PFSK-1 (cell line): ENCODE results near the gene MPO.

ENCODE experiments used
- FOXP2 ChIP-seq: optimal IDR thresholded peaks from 2 replicates; pipeline ENCODE3; 2011; ENCODE audit warnings: borderline replicate concordance, control low read depth, inconsistent platforms; ENCODE audit not compliant: insufficient read depth; ENCODE audit errors: extremely low read length, extremely low read depth
- POLR2AphosphoS5 ChIP-seq: IDR thresholded peaks from 2 replicates; pipeline ENCODE4 v1.6.1; 2012; ENCODE audit warnings: low read depth, mild to moderate bottlenecking, control low read depth, low read length, moderate library complexity
- SIN3A ChIP-seq: IDR thresholded peaks from 2 replicates; pipeline ENCODE4 v1.6.1; 2012; ENCODE audit warnings: mild to moderate bottlenecking, low read length, moderate library complexity, borderline replicate concordance; ENCODE audit not compliant: insufficient read depth
- TAF1 ChIP-seq: IDR thresholded peaks from 2 replicates; pipeline ENCODE4 v1.6.1; 2012; ENCODE audit warnings: low read length, control low read depth, borderline replicate concordance; ENCODE audit not compliant: insufficient read depth
- TF ChIP-seq, protein P1 (sequence below), 2 experiments: IDR thresholded peaks; 2 replicates each; pipeline versions ENCODE4 v1.6.1 to v1.8.0; 2011 to 2012; ENCODE audit warnings: low read depth in 2 of 2, low read length in 2 of 2, control low read depth in 1 of 2, inconsistent platforms in 1 of 2, mild to moderate bottlenecking in 1 of 2, moderate library complexity in 1 of 2; ENCODE audit not compliant: insufficient read depth in 1 of 2

MPO gene

DNA sequence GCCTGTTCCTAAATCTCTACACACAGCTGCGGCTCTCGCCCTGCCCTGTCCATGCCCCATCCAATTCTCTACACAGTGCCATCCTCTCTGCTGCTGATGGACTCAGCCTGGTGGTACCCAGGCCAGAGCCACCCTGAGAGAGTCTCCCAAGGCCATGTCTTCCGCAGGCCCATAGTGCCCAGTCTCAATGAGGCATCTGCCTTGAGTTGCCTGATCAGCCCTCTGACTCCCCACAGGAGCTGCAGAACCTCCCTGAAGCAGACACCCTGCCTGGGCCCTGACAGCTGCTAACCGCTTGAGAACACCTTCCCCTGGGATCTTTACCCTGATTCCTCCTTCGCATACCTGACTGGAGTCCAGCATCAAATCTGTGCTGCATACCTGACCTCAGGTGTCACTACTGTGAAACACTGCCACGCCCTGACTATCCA is 34.6 kb upstream of the MPO start:
- no peak for TF ChIP-seq SIN3A
- TF ChIP-seq FOXP2: no peak
- TF ChIP-seq, protein P1, sequence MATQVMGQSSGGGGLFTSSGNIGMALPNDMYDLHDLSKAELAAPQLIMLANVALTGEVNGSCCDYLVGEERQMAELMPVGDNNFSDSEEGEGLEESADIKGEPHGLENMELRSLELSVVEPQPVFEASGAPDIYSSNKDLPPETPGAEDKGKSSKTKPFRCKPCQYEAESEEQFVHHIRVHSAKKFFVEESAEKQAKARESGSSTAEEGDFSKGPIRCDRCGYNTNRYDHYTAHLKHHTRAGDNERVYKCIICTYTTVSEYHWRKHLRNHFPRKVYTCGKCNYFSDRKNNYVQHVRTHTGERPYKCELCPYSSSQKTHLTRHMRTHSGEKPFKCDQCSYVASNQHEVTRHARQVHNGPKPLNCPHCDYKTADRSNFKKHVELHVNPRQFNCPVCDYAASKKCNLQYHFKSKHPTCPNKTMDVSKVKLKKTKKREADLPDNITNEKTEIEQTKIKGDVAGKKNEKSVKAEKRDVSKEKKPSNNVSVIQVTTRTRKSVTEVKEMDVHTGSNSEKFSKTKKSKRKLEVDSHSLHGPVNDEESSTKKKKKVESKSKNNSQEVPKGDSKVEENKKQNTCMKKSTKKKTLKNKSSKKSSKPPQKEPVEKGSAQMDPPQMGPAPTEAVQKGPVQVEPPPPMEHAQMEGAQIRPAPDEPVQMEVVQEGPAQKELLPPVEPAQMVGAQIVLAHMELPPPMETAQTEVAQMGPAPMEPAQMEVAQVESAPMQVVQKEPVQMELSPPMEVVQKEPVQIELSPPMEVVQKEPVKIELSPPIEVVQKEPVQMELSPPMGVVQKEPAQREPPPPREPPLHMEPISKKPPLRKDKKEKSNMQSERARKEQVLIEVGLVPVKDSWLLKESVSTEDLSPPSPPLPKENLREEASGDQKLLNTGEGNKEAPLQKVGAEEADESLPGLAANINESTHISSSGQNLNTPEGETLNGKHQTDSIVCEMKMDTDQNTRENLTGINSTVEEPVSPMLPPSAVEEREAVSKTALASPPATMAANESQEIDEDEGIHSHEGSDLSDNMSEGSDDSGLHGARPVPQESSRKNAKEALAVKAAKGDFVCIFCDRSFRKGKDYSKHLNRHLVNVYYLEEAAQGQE (IDR thresholded peaks at IDR 0.05; ENCODE audit: insufficient read depth in 1 of 2, low read depth in 2 of 2, low read length in 2 of 2): no peak
- no peak for TF ChIP-seq TAF1
- TF ChIP-seq POLR2AphosphoS5: no peak

DNA sequence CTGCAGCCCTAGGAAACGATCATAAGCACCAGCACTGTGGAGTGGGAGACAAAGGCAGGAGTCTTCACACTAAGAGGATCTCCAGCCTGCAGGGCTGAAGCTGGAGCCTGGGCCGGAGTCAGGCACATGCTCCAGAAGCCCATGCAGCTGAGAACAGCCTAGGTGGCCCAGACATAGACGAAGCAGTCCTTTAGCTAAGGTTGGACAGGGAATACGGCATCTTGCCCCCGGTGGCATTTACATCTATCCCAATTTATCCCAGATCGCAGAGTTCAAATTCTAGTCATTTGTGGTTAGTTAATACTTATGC is 33.9 kb upstream of the MPO start:
- no peak for TF ChIP-seq FOXP2
- no peak for TF ChIP-seq TAF1
- TF ChIP-seq SIN3A: no peak
- TF ChIP-seq, protein P1 (IDR thresholded peaks at IDR 0.05; ENCODE audit: insufficient read depth in 1 of 2, low read depth in 2 of 2, low read length in 2 of 2): no peak
- no peak for TF ChIP-seq POLR2AphosphoS5

DNA sequence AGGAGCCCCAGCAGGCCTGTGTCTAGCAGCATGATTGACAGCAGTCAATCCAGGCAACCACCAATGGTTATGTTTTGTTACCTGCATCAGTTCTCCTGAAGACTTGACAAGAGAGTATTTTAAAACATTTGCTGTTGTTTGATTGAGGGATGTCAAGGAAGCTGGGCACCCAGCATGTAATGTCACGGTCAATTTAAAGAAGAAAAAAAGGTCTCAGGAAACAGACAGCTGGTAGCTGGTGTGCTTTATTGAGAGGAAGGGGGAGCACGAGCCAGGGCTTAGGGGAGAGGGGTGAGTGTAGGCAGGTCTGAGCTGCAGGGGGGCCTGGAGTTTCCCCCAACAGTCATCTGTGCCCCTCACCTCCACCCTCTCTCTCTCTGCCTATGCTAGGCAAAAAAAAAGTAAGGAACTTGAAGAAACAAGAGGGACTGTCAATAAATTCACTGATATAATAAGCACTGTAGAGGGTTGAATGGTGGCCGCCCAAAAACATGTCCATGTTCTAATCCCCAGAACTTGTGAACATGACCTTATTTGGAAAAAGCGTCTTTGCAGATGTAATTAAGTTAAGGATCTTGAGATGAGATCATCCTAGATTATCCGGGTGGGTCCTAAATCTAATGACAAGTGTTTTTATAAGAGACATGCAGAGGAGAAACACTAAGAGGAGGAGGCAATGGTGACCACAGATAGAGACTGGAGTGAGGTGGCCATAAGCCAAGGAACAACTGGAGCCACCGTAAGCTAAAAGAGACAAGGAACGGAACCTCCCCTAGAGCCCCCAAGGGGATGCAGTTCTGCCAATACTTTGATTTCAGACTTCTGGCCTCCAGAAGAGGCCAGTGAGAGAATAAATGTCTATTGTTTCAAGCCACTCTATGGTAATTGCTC is 33.3 kb upstream of the MPO start:
- TF ChIP-seq TAF1: no peak
- no peak for TF ChIP-seq POLR2AphosphoS5
- TF ChIP-seq FOXP2: no peak
- TF ChIP-seq, protein P1 (IDR thresholded peaks at IDR 0.05; ENCODE audit: insufficient read depth in 1 of 2, low read depth in 2 of 2, low read length in 2 of 2): no peak
- TF ChIP-seq SIN3A: no peak

- no peak for TF ChIP-seq FOXP2
- no peak for TF ChIP-seq SIN3A
- no peak for TF ChIP-seq TAF1
- TF ChIP-seq, protein P1 (IDR thresholded peaks at IDR 0.05; ENCODE audit: insufficient read depth in 1 of 2, low read depth in 2 of 2, low read length in 2 of 2): no peak
- no peak for TF ChIP-seq POLR2AphosphoS5
Measured at GRCh38 chr17:58312829-58313228, 32.1 kb upstream of the MPO start.

DNA sequence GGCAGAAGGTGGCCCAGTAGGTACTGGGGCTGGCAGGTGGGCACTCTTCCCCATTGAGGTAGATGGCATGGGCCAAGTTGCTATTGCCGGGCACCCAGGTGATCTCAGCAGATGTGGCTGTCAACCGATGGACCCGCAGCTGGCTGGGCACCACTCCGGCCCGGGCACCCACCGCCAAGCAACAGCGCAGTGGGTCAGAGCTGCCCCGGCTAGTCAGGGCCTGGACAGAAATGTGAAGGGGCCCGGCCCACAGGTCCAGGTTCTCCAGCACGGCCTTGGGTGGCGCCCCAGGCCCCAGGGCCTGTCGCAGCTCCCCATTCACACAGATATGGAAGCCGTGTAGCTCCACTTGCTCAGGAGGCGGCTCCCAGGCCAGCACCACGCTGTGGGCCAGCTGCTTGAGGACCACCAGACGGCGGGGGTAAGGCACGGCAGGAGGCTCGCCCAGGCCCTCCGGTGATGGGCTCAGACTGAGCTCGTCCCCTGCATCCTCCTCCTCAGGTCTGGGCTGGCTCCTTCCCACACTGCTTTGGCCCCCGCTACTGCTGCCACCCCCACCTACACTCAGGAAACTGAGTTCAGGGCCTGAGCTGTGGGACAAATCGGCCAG is 31.4 kb upstream of the MPO start:
- no peak for TF ChIP-seq FOXP2
- TF ChIP-seq TAF1: no peak
- TF ChIP-seq, protein P1 (IDR thresholded peaks at IDR 0.05; ENCODE audit: insufficient read depth in 1 of 2, low read depth in 2 of 2, low read length in 2 of 2): no peak
- TF ChIP-seq POLR2AphosphoS5: no peak
- TF ChIP-seq SIN3A: no peak
